Measurements from ENCODE around the gene ANKRD61. TPM values are rescaled to one million over a fixed set of nuclear protein-coding genes. Genes with fewer than 3 reads are reported as not detected.
A peak's percentile ranks its signal among the peaks of the same experiment; 100 is the strongest.

Gene ANKRD61
- total RNA-seq, 1 donor from 2014 or later = not detected

GRCh38 chr7:6022707-6023106, 8.5 kb upstream of the ANKRD61 start:
- Histone ChIP-seq H3K9me3 (no peaks in the 10 kb centered on the region), H3K36me3 (peaks cover 100% of the 10 kb centered on the region), H3K4me3 (no peak overlapping the region), H3K4me1 (peaks cover 10% of the 10 kb centered on the region), H3K27me3 (ENCODE audit: low read depth) (no peaks in the 10 kb centered on the region), H3K27ac (no peak overlapping the region)
- intact Hi-C loops (cut with DNase I) = no loop called here
- ATAC-seq (no peak), DNase-seq (no peak)
- no peak for TF ChIP-seq CTCF (IDR thresholded peaks at IDR 0.05)

GRCh38 chr7:6023974-6024435, 7.2 kb upstream of the ANKRD61 start:
- ATAC-seq = no peak
- Histone ChIP-seq H3K4me1 (peaks cover 10% of the 10 kb centered on the region), H3K4me3 (no peak overlapping the region), H3K9me3 (no peaks in the 10 kb centered on the region), H3K27me3 (ENCODE audit: low read depth) (no peaks in the 10 kb centered on the region), H3K36me3 (peaks cover 100% of the 10 kb centered on the region), H3K27ac (no peak overlapping the region)
- TF ChIP-seq CTCF (IDR thresholded peaks at IDR 0.05) = no peak
- intact Hi-C loops (cut with DNase I) = no loop called here
- no peak for DNase-seq

- H3K27ac ChIP-seq = peak overlapping the region; percentile 77
- H3K4me3 ChIP-seq = peak overlapping the region; percentile 43
- H3K27me3 ChIP-seq (ENCODE audit: low read depth) = no peaks in the 10 kb centered on the region
- DNase-seq = peak; percentile 85
- peak; percentile 38 for TF ChIP-seq CTCF (IDR thresholded peaks at IDR 0.05)
- H3K9me3 ChIP-seq = no peaks in the 10 kb centered on the region
- peaks cover 100% of the 10 kb centered on the region for H3K36me3 ChIP-seq
- intact Hi-C loops (cut with DNase I) = no loop called here
- H3K4me1 ChIP-seq = peaks cover 10% of the 10 kb centered on the region
- ATAC-seq = peak; percentile 91
Measured at GRCh38 chr7:6026011-6026819, 5.0 kb upstream of the ANKRD61 start.

- peak overlapping the region; percentile 77 for H3K27ac ChIP-seq
- H3K9me3 ChIP-seq = no peaks in the 10 kb centered on the region
- no peaks in the 10 kb centered on the region for H3K27me3 ChIP-seq (ENCODE audit: low read depth)
- peaks cover 10% of the 10 kb centered on the region for H3K4me1 ChIP-seq
- TF ChIP-seq CTCF (IDR thresholded peaks at IDR 0.05) = no peak
- no peak for DNase-seq
- peak overlapping the region; percentile 43 for H3K4me3 ChIP-seq
- intact Hi-C loops (cut with DNase I) = no loop called here
- H3K36me3 ChIP-seq = peaks cover 100% of the 10 kb centered on the region
- ATAC-seq = peak; percentile 79 to 80
Measured at GRCh38 chr7:6026820-6027311, 4.3 kb upstream of the ANKRD61 start.

- intact Hi-C loops (cut with DNase I) = no loop called here
- H3K27ac ChIP-seq = peak overlapping the region; percentile 77
- no peaks in the 10 kb centered on the region for H3K27me3 ChIP-seq (ENCODE audit: low read depth)
- peaks cover 10% of the 10 kb centered on the region for H3K4me1 ChIP-seq
- no peaks in the 10 kb centered on the region for H3K9me3 ChIP-seq
- H3K36me3 ChIP-seq = peaks cover 98% of the 10 kb centered on the region
- no peak overlapping the region for H3K4me3 ChIP-seq
- DNase-seq = no peak
- TF ChIP-seq CTCF (IDR thresholded peaks at IDR 0.05) = no peak
- ATAC-seq = no peak
Measured at GRCh38 chr7:6027806-6028365, 3.3 kb upstream of the ANKRD61 start.
